Upper lobe of right lung (tissue), 1 donor: Measurements from ENCODE around the gene NDUFS2. TPM values are rescaled to one million over a fixed set of nuclear protein-coding genes. Genes with fewer than 3 reads are reported as not detected.
"Not testable (repeated sequence)": the region's sequence is repeated elsewhere in the genome, so short reads cannot be mapped to it uniquely, and the experiment has no call there.

Experiments used
- ATAC-seq: fragments of 200-7000 bp; cut with Tn5 transposase; one replicate; pipeline ENCODE4 v1.9.1; 2020; ENCODE audit warnings: mild to moderate bottlenecking, moderate library complexity
- DNase-seq: peaks from one replicate; pipeline ENCODE4 v3.0.0-alpha.2; 2020
- H3K27ac ChIP-seq: fragments of 200-600 bp; one replicate; pipeline ENCODE4 v1.8.0; 2022
- H3K27me3 ChIP-seq: fragments of 200-600 bp; one replicate; pipeline ENCODE4 v1.8.0; 2022; ENCODE audit warnings: mild to moderate bottlenecking
- H3K36me3 ChIP-seq: fragments of 200-600 bp; one replicate; pipeline ENCODE4 v1.8.0; 2022
- H3K4me1 ChIP-seq: fragments of 200-600 bp; one replicate; pipeline ENCODE4 v1.8.0; 2022
- H3K4me3 ChIP-seq: fragments of 200-600 bp; one replicate; pipeline ENCODE4 v1.8.0; 2022; ENCODE audit warnings: mild to moderate bottlenecking
- H3K9me3 ChIP-seq: fragments of 200-600 bp; one replicate; pipeline ENCODE4 v1.8.0; 2022
- CTCF ChIP-seq: fragments of 200-600 bp; IDR thresholded peaks from one replicate; pipeline ENCODE4 v1.8.0; 2022; ENCODE audit warnings: antibody characterized with exemption
- intact Hi-C: fragments of 100-400 bp; cut with DNase I; formaldehyde crosslinking; loops from one replicate; pipeline ENCODE4 v1.11.0; 2022
- total RNA-seq: library from RNA; stranded (reverse); fragmentation: NEBNext Ultra II Directional; extraction: Animal tissue kit (Norgen Biotek cat#: 25700); gene quantifications from one replicate; pipeline ENCODE4 v1.2.1, GENCODE V29; 2021
- donor health status: DM: no; HTN: yes; CAD: no; lungs with severe emphysema.

The NDUFS2 gene
- total RNA-seq, 1 donor from 2014 or later, result 66.9 TPM

GRCh38 chr1:161220002-161220401, 17.8 kb downstream of the NDUFS2 start:
- Histone ChIP-seq H3K27ac (no peak overlapping the region), H3K4me1 (peaks cover 2% of the 10 kb centered on the region), H3K4me3 (no peak overlapping the region), H3K27me3 (no peaks in the 10 kb centered on the region), H3K9me3 (no peaks in the 10 kb centered on the region), H3K36me3 (peaks cover 4% of the 10 kb centered on the region)
- TF ChIP-seq CTCF, result no peak
- intact Hi-C loops, result loop anchor here (10.0 kb wide), 1 partner anchor 165 kb away; no protein-coding TSS in a partner anchor
- DNase-seq, result no peak
- ATAC-seq, result no peak

GRCh38 chr1:161222175-161223019, 20.2 kb downstream of the NDUFS2 start:
- no peaks in the 10 kb centered on the region for H3K27me3 ChIP-seq
- no peak for TF ChIP-seq CTCF

GRCh38 chr1:161223805-161224694, 21.9 kb downstream of the NDUFS2 start:
- no peaks in the 10 kb centered on the region for H3K9me3 ChIP-seq
- no peak overlapping the region for H3K4me3 ChIP-seq
- H3K27ac ChIP-seq, result no peak overlapping the region
- intact Hi-C loops, result loop anchor here (10.0 kb wide), 1 partner anchor 161 kb away; no protein-coding TSS in a partner anchor
- peaks cover 21% of the 10 kb centered on the region for H3K4me1 ChIP-seq
- TF ChIP-seq CTCF, result no peak
- DNase-seq, result no peak
- H3K36me3 ChIP-seq, result peaks cover 13% of the 10 kb centered on the region
- no peaks in the 10 kb centered on the region for H3K27me3 ChIP-seq
- no peak for ATAC-seq

More at GRCh38 chr1:161222175-161223019, 20.2 kb downstream of the NDUFS2 start:
- Histone ChIP-seq H3K4me1 (peaks cover 17% of the 10 kb centered on the region), H3K36me3 (no peaks in the 10 kb centered on the region), H3K9me3 (no peaks in the 10 kb centered on the region), H3K27ac (no peak overlapping the region), H3K4me3 (no peak overlapping the region)
- intact Hi-C loops, result loop anchor here (10.0 kb wide), 1 partner anchor 162 kb away; no protein-coding TSS in a partner anchor
- ATAC-seq, result no peak
- no peak for DNase-seq

GRCh38 chr1:161224695-161225087, 22.5 kb downstream of the NDUFS2 start:
- ATAC-seq, H3K4me3 ChIP-seq, DNase-seq, H3K9me3 ChIP-seq, H3K27ac ChIP-seq, H3K27me3 ChIP-seq: not testable (repeated sequence)
- intact Hi-C loops, result loop anchor here (10.0 kb wide), 1 partner anchor 160 kb away; no protein-coding TSS in a partner anchor
- Histone ChIP-seq H3K4me1 (peaks cover 21% of the 10 kb centered on the region), H3K36me3 (peaks cover 19% of the 10 kb centered on the region)

GRCh38 chr1:161225178-161225533, 23.0 kb downstream of the NDUFS2 start:
- H3K36me3 ChIP-seq, result peaks cover 22% of the 10 kb centered on the region
- no peak for DNase-seq
- peaks cover 21% of the 10 kb centered on the region for H3K4me1 ChIP-seq
- intact Hi-C loops, result loop anchor here (10.0 kb wide), 1 partner anchor 160 kb away; no protein-coding TSS in a partner anchor
- H3K27me3 ChIP-seq, result no peaks in the 10 kb centered on the region
- no peaks in the 10 kb centered on the region for H3K9me3 ChIP-seq
- peak overlapping the region; percentile 66 for H3K27ac ChIP-seq
- no peak for ATAC-seq
- H3K4me3 ChIP-seq, result no peak overlapping the region
- no peak for TF ChIP-seq CTCF
